GM12892 (cell line): ENCODE measurements around the gene CST4.

Experiments
- POLR2A ChIP-seq: IDR thresholded peaks from 2 replicates; pipeline ENCODE4 v1.6.1; 2011; ENCODE audit warnings: low read depth, low read length, control low read depth
- POLR2AphosphoS5 ChIP-seq: IDR thresholded peaks from 2 replicates; pipeline ENCODE4 v1.6.1; 2011; ENCODE audit warnings: low read depth, low read length, control low read depth
- TAF1 ChIP-seq: IDR thresholded peaks from 2 replicates; pipeline ENCODE4 v1.6.1; 2011; ENCODE audit warnings: low read depth, mild to moderate bottlenecking, control low read depth, low read length, borderline replicate concordance

DNA sequence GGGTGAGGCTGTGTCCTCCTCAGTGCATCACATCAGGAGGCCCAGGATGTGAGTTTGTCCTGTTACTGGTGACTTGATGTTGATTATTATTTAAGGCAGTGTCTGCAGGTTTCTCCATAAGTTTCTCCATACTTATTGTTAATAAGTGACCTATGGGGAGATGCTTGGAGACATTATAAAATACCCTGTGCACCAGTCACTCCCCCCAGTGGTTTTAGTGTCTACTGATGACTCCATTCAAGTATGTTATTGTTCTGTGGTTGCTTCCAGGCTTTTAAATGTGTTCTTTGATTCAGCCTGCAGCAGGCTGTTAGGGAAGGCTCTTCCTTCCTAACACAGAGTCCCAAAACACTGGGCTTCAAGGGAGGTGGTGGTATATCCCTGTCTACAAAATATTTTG lies 36.5 kb downstream of the CST4 start:
- TF ChIP-seq POLR2AphosphoS5 (no peak), POLR2A (no peak), TAF1 (no peak)
